Measurements from ENCODE around the gene DCLK1. TPM values are rescaled to one million over a fixed set of nuclear protein-coding genes. Genes with fewer than 3 reads are reported as not detected.

DCLK1 gene
- total and polyA plus RNA-seq, 12 donors = 0.68 to 22.6 (median 2.3) TPM

GRCh38 chr13:35761440-35762252 is 369.5 kb downstream of the DCLK1 start:
- no peaks in the 10 kb centered on the region for H3K27me3 ChIP-seq
- H3K4me3 ChIP-seq = no peak overlapping the region
- TF ChIP-seq CTCF (IDR thresholded peaks at IDR 0.05) = no peak
- TF ChIP-seq POLR2A (IDR thresholded peaks at IDR 0.05) = no peak
- WGBS, 4 donors = 79 to 94% (median 85%) methylated on average over 2 of the region's 2 CpGs
- H3K4me1 ChIP-seq (replicated peaks in 1 of 2) = no peaks in the 10 kb centered on the region
- H3K9me3 ChIP-seq (replicated peaks in 1 of 3) = no peaks in the 10 kb centered on the region
- intact Hi-C loops (cut with DNase I) = no loop called here
- no peaks in the 10 kb centered on the region for H3K36me3 ChIP-seq (replicated peaks in 1 of 2)
- H3K27ac ChIP-seq = no peak overlapping the region
- DNase-seq = no peak

GRCh38 chr13:35760735-35761281 is 370.4 kb downstream of the DCLK1 start:
- no peak for DNase-seq
- Histone ChIP-seq H3K9me3 (replicated peaks in 1 of 3) (no peaks in the 10 kb centered on the region), H3K4me3 (no peak overlapping the region), H3K27me3 (no peaks in the 10 kb centered on the region), H3K27ac (no peak overlapping the region), H3K36me3 (replicated peaks in 1 of 2) (no peaks in the 10 kb centered on the region), H3K4me1 (replicated peaks in 1 of 2) (no peaks in the 10 kb centered on the region)
- intact Hi-C loops (cut with DNase I) = no loop called here
- 51 to 66% (median 57%) methylated on average over 13 of the region's 13 CpGs for WGBS, 4 donors
- TF ChIP-seq POLR2A (IDR thresholded peaks at IDR 0.05) (no peak), CTCF (IDR thresholded peaks at IDR 0.05) (no peak)

- TF ChIP-seq POLR2A (IDR thresholded peaks at IDR 0.05) (no peak), CTCF (IDR thresholded peaks at IDR 0.05) (no peak)
- Histone ChIP-seq H3K36me3 (replicated peaks in 1 of 2) (no peaks in the 10 kb centered on the region), H3K27ac (no peak overlapping the region), H3K4me1 (replicated peaks in 1 of 2) (no peaks in the 10 kb centered on the region), H3K27me3 (no peaks in the 10 kb centered on the region), H3K9me3 (replicated peaks in 1 of 3) (no peaks in the 10 kb centered on the region), H3K4me3 (no peak overlapping the region)
- DNase-seq = no peak
- 38 to 61% (median 51%) methylated on average over 2 of the region's 2 CpGs for WGBS, 4 donors
- intact Hi-C loops (cut with DNase I) = no loop called here
These were observed 383.6 kb downstream of the DCLK1 start for GRCh38 chr13:35747594-35747993.

- Histone ChIP-seq H3K4me3 (no peak overlapping the region), H3K27ac (no peak overlapping the region), H3K36me3 (replicated peaks in 1 of 2) (no peaks in the 10 kb centered on the region), H3K4me1 (replicated peaks in 1 of 2) (no peaks in the 10 kb centered on the region), H3K27me3 (no peaks in the 10 kb centered on the region), H3K9me3 (replicated peaks in 1 of 3) (no peaks in the 10 kb centered on the region)
- DNase-seq = no peak
- 34 to 39% (median 39%) methylated on average over 9 of the region's 9 CpGs for WGBS, 4 donors
- intact Hi-C loops (cut with DNase I) = no loop called here
- TF ChIP-seq POLR2A (IDR thresholded peaks at IDR 0.05) (no peak), CTCF (IDR thresholded peaks at IDR 0.05) (no peak)
These were observed 386.5 kb downstream of the DCLK1 start for GRCh38 chr13:35744566-35745178.

Data from adrenal gland (tissue), 12 donors.